ENCODE data around the gene RNF8. TPM values are rescaled to one million over a fixed set of nuclear protein-coding genes. Genes with fewer than 3 reads are reported as not detected.

Gene RNF8
- total RNA-seq, 1 donor from 2014 or later = 18.3 TPM

DNA sequence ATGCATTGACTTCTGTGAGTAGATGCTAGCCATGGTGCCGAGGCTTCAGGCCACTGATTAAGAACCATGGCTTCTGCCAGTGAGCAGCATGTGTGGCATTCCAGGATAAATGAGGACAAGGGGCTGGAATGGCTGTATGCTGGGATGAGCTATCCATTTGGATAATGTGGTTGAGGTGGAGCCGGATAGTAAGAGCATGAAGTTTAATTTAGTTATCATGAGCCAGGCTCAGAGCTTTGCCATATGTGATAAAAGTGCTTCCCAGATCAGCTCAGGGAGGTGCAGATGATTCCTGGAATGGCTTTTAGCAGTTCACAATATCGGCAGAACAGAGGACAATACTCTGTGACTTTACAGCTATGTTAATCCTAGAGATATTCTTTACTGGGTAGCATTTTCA, 34.6 kb upstream of the RNF8 start:
- Mint-ChIP-seq H3K36me3 (ENCODE audit: unreplicated experiment) (peaks cover 23% of the 10 kb centered on the region), H3K9me3 (ENCODE audit: unreplicated experiment) (no peaks in the 10 kb centered on the region), H3K27me3 (ENCODE audit: unreplicated experiment) (no peaks in the 10 kb centered on the region), H3K27ac (ENCODE audit: unreplicated experiment) (no peak overlapping the region), H3K4me3 (ENCODE audit: unreplicated experiment) (no peak overlapping the region), H3K4me1 (ENCODE audit: unreplicated experiment) (peaks cover 38% of the 10 kb centered on the region)
- no peak for DNase-seq (ENCODE audit: extremely low spot score, unreplicated experiment)
- TF ChIP-seq CTCF (IDR thresholded peaks at IDR 0.05) = no peak

GRCh38 chr6:37319856-37320480, 33.8 kb upstream of the RNF8 start:
- H3K4me3 Mint-ChIP-seq (ENCODE audit: unreplicated experiment) = no peak overlapping the region
- H3K9me3 Mint-ChIP-seq (ENCODE audit: unreplicated experiment) = no peaks in the 10 kb centered on the region
- no peak for DNase-seq (ENCODE audit: extremely low spot score, unreplicated experiment)
- no peaks in the 10 kb centered on the region for H3K27me3 Mint-ChIP-seq (ENCODE audit: unreplicated experiment)
- peak overlapping the region; percentile 82 for H3K27ac Mint-ChIP-seq (ENCODE audit: unreplicated experiment)
- no peak for TF ChIP-seq CTCF (IDR thresholded peaks at IDR 0.05)
- H3K36me3 Mint-ChIP-seq (ENCODE audit: unreplicated experiment) = peaks cover 19% of the 10 kb centered on the region
- peaks cover 40% of the 10 kb centered on the region for H3K4me1 Mint-ChIP-seq (ENCODE audit: unreplicated experiment)

- no peak overlapping the region for H3K4me3 Mint-ChIP-seq (ENCODE audit: unreplicated experiment)
- no peaks in the 10 kb centered on the region for H3K27me3 Mint-ChIP-seq (ENCODE audit: unreplicated experiment)
- no peak for TF ChIP-seq CTCF (IDR thresholded peaks at IDR 0.05)
- peaks cover 17% of the 10 kb centered on the region for H3K36me3 Mint-ChIP-seq (ENCODE audit: unreplicated experiment)
- DNase-seq (ENCODE audit: extremely low spot score, unreplicated experiment) = no peak
- H3K27ac Mint-ChIP-seq (ENCODE audit: unreplicated experiment) = peak overlapping the region; percentile 82
- no peaks in the 10 kb centered on the region for H3K9me3 Mint-ChIP-seq (ENCODE audit: unreplicated experiment)
- H3K4me1 Mint-ChIP-seq (ENCODE audit: unreplicated experiment) = peaks cover 46% of the 10 kb centered on the region
These were observed 33.1 kb upstream of the RNF8 start for GRCh38 chr6:37320646-37321045.

DNA sequence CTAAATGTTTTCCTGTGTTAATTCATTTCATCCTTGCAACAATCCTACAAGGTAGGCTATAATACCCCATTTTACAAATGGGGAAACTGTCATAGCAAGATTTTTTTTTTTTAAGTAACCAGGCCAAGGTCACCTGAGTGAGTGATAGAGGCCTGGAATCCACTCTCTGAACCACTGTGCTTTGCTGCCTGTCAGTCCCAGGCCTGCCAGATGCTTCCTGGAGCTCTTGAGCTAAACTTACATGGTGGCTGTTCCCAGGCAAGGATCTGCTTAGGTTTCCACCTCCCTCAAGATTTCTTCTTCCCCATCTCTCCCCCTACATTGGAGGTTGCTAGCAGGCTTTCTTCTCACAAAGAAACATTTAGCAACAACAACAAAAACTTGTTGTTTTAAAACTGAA, 32.7 kb upstream of the RNF8 start:
- peak; percentile 6 for DNase-seq (ENCODE audit: extremely low spot score, unreplicated experiment)
- no peak for TF ChIP-seq CTCF (IDR thresholded peaks at IDR 0.05)
- Mint-ChIP-seq H3K4me1 (ENCODE audit: unreplicated experiment) (peaks cover 49% of the 10 kb centered on the region), H3K4me3 (ENCODE audit: unreplicated experiment) (no peak overlapping the region), H3K27me3 (ENCODE audit: unreplicated experiment) (no peaks in the 10 kb centered on the region), H3K36me3 (ENCODE audit: unreplicated experiment) (peaks cover 16% of the 10 kb centered on the region), H3K27ac (ENCODE audit: unreplicated experiment) (peak overlapping the region; percentile 82), H3K9me3 (ENCODE audit: unreplicated experiment) (no peaks in the 10 kb centered on the region)

GRCh38 chr6:37321516-37322415, 32.0 kb upstream of the RNF8 start:
- Mint-ChIP-seq H3K27me3 (ENCODE audit: unreplicated experiment) (no peaks in the 10 kb centered on the region), H3K36me3 (ENCODE audit: unreplicated experiment) (peaks cover 14% of the 10 kb centered on the region), H3K9me3 (ENCODE audit: unreplicated experiment) (no peaks in the 10 kb centered on the region), H3K4me3 (ENCODE audit: unreplicated experiment) (no peak overlapping the region), H3K27ac (ENCODE audit: unreplicated experiment) (peak overlapping the region; percentile 82), H3K4me1 (ENCODE audit: unreplicated experiment) (peaks cover 50% of the 10 kb centered on the region)
- DNase-seq (ENCODE audit: extremely low spot score, unreplicated experiment) = peak; percentile 63
- no peak for TF ChIP-seq CTCF (IDR thresholded peaks at IDR 0.05)
